ENCODE data around the gene RAB3C.
"Not testable (repeated sequence)": the region's sequence is repeated elsewhere in the genome, so short reads cannot be mapped to it uniquely, and the experiment has no call there.

Gene RAB3C

GRCh38 chr5:58680503-58680902 lies 97.6 kb downstream of the RAB3C start:
- no peak for DNase-seq

DNA sequence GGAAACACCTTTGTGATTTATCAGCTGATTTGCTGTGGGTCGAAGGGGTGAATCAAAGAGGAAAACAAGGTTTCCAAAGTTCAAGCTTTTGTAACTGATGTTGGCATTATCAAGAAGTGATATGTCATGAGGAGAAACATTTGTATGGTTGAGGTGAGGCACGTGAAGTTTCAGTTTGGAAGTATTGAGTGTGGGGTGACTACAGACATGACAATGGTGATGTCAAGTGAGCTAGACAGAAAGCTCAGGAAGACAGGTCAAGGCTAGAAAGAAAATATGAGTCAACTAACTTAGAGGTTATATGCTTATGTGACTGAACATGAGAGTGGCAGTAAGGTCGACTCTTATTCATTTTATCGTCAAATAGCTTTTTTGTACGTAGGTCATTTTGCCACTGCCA lies 99.1 kb downstream of the RAB3C start:
- no peak for DNase-seq

GRCh38 chr5:58683567-58683966 lies 100.7 kb downstream of the RAB3C start:
- DNase-seq: no peak

DNA sequence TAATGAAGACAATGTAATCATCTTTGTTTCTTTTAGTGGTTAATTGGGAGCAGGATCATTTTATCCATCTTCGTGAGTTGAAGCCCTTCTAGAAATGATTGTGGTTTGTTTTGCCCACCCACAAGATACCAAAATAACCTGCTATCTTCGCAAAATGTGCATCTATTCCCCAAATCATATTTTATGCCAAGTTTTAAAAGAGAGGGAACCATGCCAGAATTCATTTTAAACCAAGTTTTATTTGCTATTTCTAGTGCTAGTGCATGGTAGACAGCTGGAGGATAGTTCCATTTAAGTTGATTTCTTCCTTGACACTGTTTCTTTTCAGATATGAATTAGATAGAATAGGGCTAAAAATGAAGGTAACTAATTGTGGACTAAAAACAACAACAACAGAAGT lies 104.2 kb downstream of the RAB3C start:
- DNase-seq: no peak

GRCh38 chr5:58687595-58687994 lies 104.7 kb downstream of the RAB3C start:
- DNase-seq: no peak

DNA sequence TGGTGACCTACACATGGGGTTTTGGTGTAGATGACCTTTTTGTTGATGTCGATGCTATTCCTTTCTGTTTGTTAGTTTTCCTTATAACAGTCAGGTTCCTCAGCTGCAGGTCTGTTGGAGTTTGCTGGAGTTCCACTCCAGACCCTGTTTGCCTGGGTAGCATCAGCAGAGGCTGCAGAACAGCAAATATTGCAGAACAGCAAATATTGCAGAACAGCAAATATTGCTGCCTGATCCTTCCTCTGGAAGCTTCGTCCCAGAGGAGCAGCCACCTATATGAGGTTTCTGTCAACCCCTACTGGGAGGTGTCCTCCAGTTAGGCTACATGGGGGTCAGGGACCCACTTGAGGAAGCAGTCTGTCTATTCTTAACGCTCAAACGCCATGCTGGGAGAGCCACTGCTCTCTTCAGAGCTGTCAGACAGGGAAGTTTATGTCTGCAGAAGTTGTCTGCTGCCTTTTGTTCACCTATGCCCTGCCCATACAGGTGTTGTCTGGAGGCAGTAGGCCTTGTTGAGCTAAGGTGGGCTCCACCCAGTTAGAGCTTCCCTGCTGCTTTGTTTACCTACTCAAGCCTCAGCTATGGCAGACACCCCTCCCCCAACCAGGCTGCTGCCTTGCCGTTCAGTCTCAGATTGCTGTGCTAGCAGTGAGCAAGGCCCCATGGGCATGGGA lies 116.3 kb downstream of the RAB3C start:
- DNase-seq: not testable (repeated sequence)

GRCh38 chr5:58699762-58700118 lies 116.9 kb downstream of the RAB3C start:
- no peak for DNase-seq

GRCh38 chr5:58703925-58704555 lies 121.2 kb downstream of the RAB3C start:
- no peak for DNase-seq

DNA sequence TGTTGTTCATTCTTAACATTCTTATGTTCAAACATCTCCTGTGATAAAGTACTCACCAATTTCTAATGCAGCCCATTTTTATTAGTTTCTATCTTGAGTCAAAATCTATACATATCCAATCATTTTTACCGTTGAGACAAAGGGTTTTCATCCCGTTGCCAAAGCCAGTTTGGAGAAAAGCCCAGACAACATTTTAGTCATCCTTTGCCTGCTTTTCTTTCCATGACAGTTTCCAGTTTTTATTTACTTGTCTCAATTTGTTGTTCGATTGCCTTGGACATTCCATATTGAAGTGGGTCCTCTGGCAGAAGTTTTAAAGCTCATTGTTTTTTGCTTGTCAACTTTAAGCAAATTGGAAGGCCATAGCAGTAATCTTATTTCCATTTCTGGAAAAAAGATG lies 123.9 kb downstream of the RAB3C start:
- DNase-seq: no peak

- DNase-seq: no peak
Observed at GRCh38 chr5:58708456-58708855, 125.6 kb downstream of the RAB3C start.

- not testable (repeated sequence) for DNase-seq
Observed at GRCh38 chr5:58710425-58710824, 127.5 kb downstream of the RAB3C start.

DNA sequence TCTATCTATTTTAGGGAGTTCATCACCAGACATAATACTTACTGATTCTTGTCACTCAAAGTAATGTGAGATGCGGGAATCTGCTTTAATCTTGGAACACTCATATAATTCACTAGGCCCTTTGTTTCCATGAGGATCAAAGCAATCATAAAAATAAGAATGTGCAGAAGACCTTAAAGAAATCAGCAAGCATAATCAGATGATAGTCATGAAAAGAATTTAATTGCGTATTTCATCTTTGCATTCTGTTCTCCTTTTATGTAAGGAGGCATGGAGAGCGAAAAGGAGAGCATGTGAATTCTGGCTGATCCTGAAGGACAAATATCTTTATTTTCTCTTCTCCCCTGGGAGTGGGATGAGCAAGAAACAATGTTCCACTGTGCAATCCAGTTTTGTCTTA lies 128.0 kb downstream of the RAB3C start:
- DNase-seq: no peak

- no peak for DNase-seq
Observed at GRCh38 chr5:58711965-58712364, 129.1 kb downstream of the RAB3C start.

- DNase-seq: no peak
Observed at GRCh38 chr5:58714046-58714445, 131.2 kb downstream of the RAB3C start.

GRCh38 chr5:58715997-58716656 lies 133.3 kb downstream of the RAB3C start:
- no peak for DNase-seq

GRCh38 chr5:58716713-58717112 lies 133.8 kb downstream of the RAB3C start:
- no peak for DNase-seq

- no peak for DNase-seq
Observed at GRCh38 chr5:58717303-58718007, 134.6 kb downstream of the RAB3C start.

GRCh38 chr5:58718269-58718978 lies 135.5 kb downstream of the RAB3C start:
- DNase-seq: no peak

- no peak for DNase-seq
Observed at GRCh38 chr5:58722160-58722559, 139.3 kb downstream of the RAB3C start.

GRCh38 chr5:58724992-58725391 lies 142.1 kb downstream of the RAB3C start:
- no peak for DNase-seq

GRCh38 chr5:58731641-58732040 lies 148.8 kb downstream of the RAB3C start:
- no peak for DNase-seq

DNA sequence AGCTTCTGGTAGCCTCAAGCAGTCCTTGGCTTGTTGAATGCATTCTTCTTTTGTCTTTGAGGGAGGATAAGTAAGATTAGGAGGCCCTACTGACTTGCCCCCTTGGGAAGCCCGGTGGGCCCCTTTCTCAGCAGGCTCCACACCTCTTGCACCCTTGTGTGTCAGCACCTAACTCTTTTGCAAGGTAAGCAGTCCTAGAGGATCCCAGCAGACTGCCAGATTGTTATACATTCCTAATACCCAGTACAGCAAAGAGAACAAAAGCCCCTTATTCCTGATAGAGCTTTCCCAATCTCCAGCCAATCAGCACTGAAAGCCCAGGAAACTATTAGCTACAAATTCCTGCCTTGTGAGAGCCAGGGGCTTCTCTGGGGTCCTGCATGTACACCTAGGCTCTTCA lies 152.8 kb downstream of the RAB3C start:
- no peak for DNase-seq

- no peak for DNase-seq
Observed at GRCh38 chr5:58736214-58736613, 153.3 kb downstream of the RAB3C start.
